Measurements from ENCODE around the gene ROCK2.
"Not testable (repeated sequence)": the region's sequence is repeated elsewhere in the genome, so short reads cannot be mapped to it uniquely, and the experiment has no call there.

The ROCK2 gene

GRCh38 chr2:11187083-11187619 is 157.3 kb downstream of the ROCK2 start:
- no peak for DNase-seq (ENCODE audit: low read depth in 1 of 2, low spot score in 1 of 2)

- no peak for DNase-seq (ENCODE audit: low read depth in 1 of 2, low spot score in 1 of 2)
These were observed 158.3 kb downstream of the ROCK2 start for GRCh38 chr2:11186145-11186544.

GRCh38 chr2:11182951-11183350 is 161.5 kb downstream of the ROCK2 start:
- no peak for DNase-seq (ENCODE audit: low read depth in 1 of 2, low spot score in 1 of 2)

- DNase-seq (ENCODE audit: low read depth in 1 of 2, low spot score in 1 of 2): no peak
These were observed 163.8 kb downstream of the ROCK2 start for GRCh38 chr2:11180653-11181052.

GRCh38 chr2:11179899-11180298 is 164.5 kb downstream of the ROCK2 start:
- no peak for DNase-seq (ENCODE audit: low read depth in 1 of 2, low spot score in 1 of 2)

- DNase-seq (ENCODE audit: low read depth in 1 of 2, low spot score in 1 of 2): no peak
These were observed 165.2 kb downstream of the ROCK2 start for GRCh38 chr2:11179196-11179595.

GRCh38 chr2:11177871-11178690 is 166.4 kb downstream of the ROCK2 start:
- no peak for DNase-seq (ENCODE audit: low read depth in 1 of 2, low spot score in 1 of 2)

GRCh38 chr2:11175293-11175795 is 169.1 kb downstream of the ROCK2 start:
- no peak for DNase-seq (ENCODE audit: low read depth in 1 of 2, low spot score in 1 of 2)

GRCh38 chr2:11174222-11174621 is 170.2 kb downstream of the ROCK2 start:
- DNase-seq (ENCODE audit: low read depth in 1 of 2, low spot score in 1 of 2): no peak

- DNase-seq (ENCODE audit: low read depth in 1 of 2, low spot score in 1 of 2): no peak
These were observed 175.1 kb downstream of the ROCK2 start for GRCh38 chr2:11169333-11169732.

GRCh38 chr2:11168488-11168887 is 175.9 kb downstream of the ROCK2 start:
- no peak for DNase-seq (ENCODE audit: low read depth in 1 of 2, low spot score in 1 of 2)

- no peak for DNase-seq (ENCODE audit: low read depth in 1 of 2, low spot score in 1 of 2)
These were observed 178.0 kb downstream of the ROCK2 start for GRCh38 chr2:11166476-11166875.

GRCh38 chr2:11165046-11165445 is 179.4 kb downstream of the ROCK2 start:
- not testable (repeated sequence) for DNase-seq (ENCODE audit: low read depth in 1 of 2, low spot score in 1 of 2)

- no peak for DNase-seq (ENCODE audit: low read depth in 1 of 2, low spot score in 1 of 2)
These were observed 180.8 kb downstream of the ROCK2 start for GRCh38 chr2:11163439-11164317.

- DNase-seq (ENCODE audit: low read depth in 1 of 2, low spot score in 1 of 2): no peak
These were observed 182.7 kb downstream of the ROCK2 start for GRCh38 chr2:11161747-11162146.

- no peak for DNase-seq (ENCODE audit: low read depth in 1 of 2, low spot score in 1 of 2)
These were observed 183.5 kb downstream of the ROCK2 start for GRCh38 chr2:11160731-11161455.

GRCh38 chr2:11160256-11160655 is 184.2 kb downstream of the ROCK2 start:
- DNase-seq (ENCODE audit: low read depth in 1 of 2, low spot score in 1 of 2): no peak

- DNase-seq (ENCODE audit: low read depth in 1 of 2, low spot score in 1 of 2): no peak
These were observed 184.8 kb downstream of the ROCK2 start for GRCh38 chr2:11159574-11160170.

- DNase-seq (ENCODE audit: low read depth in 1 of 2, low spot score in 1 of 2): no peak
These were observed 185.4 kb downstream of the ROCK2 start for GRCh38 chr2:11158916-11159573.

- DNase-seq (ENCODE audit: low read depth in 1 of 2, low spot score in 1 of 2): no peak
These were observed 186.7 kb downstream of the ROCK2 start for GRCh38 chr2:11157731-11158130.
